GM18858 (cell line): ENCODE measurements around the gene TLR2.

Source experiments
- ATAC-seq: cut with Tn5 transposase; IDR thresholded peaks from one replicate; pipeline ENCODE4 v1.9.1; 2021; ENCODE audit not compliant: unreplicated experiment

The TLR2 gene, protein sequence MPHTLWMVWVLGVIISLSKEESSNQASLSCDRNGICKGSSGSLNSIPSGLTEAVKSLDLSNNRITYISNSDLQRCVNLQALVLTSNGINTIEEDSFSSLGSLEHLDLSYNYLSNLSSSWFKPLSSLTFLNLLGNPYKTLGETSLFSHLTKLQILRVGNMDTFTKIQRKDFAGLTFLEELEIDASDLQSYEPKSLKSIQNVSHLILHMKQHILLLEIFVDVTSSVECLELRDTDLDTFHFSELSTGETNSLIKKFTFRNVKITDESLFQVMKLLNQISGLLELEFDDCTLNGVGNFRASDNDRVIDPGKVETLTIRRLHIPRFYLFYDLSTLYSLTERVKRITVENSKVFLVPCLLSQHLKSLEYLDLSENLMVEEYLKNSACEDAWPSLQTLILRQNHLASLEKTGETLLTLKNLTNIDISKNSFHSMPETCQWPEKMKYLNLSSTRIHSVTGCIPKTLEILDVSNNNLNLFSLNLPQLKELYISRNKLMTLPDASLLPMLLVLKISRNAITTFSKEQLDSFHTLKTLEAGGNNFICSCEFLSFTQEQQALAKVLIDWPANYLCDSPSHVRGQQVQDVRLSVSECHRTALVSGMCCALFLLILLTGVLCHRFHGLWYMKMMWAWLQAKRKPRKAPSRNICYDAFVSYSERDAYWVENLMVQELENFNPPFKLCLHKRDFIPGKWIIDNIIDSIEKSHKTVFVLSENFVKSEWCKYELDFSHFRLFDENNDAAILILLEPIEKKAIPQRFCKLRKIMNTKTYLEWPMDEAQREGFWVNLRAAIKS

DNA sequence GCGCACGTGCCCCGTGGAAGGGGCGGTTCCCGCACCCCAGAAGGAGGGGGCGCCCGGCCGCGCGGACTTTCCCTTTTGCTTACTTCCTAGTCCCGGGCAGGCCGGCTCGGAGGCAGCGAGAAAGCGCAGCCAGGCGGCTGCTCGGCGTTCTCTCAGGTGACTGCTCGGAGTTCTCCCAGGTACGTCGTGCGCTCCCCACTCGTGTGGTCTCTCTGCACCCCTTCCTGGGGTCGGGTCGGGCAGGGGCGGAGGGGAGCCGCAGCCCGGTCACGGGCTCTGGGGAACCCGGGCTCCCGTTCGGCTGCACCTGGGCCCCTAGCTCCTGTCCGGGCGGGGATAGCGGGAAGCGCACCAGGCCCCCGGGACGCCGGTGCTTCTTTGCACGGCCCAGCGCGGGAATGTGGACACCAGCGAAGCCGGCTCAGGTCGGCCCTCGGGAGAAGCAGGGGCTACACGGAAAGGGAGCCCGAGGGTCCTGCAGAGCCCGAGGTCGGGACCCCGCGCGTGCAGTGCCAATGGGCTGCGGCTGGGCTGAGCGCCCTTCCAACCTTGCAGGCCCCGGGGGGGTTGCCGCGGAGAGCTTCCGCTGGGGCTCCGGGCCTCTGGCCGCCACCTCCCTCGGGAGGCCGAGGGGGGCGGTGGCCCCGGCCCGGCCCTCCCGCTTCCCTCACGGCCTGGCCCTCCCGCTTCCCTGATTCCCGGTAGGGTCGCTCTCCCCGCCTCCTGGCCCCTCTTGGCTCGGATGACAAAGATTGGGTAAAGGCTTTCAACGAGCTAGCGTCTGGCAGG lies at the start of gene TLR2:
TLR2 (plus strand) TSS at position 99 of the 789 bp plus-strand sequence. CDS start 18,628 bp downstream, outside the sequence.
- ATAC-seq, result peak; percentile 91

DNA sequence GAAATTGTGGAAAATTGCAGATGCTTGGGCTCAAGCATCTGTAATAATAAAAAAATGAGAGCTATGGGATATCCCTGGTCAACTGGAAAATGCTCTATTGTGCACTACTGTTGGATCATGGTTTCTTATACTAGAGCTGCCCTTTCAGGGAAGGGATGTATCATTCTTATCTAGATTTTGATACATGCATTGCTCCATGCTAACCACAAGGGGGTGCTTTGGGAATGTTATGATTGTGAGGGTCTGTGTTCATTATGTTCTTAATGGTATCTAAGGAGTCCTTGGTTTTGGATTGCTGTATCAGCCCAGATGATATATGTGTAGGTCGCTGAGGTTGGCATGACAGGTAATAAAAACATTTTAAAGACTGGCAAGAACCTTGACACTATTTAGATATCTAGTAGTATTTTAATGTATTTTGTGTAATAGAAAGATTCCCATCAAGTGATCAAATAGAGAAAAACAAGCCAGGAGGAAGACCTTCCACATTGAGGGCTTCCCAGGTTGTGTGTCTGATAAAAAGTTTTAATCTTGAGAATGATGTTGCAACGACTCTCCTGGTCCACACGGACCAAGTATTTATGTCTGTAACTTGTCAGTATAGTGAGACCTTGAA lies 49.2 kb upstream of the TLR2 start:
- no peak for ATAC-seq

- ATAC-seq, result no peak
These were observed 48.2 kb upstream of the TLR2 start for GRCh38 chr4:153635846-153636245.

GRCh38 chr4:153637201-153637600 lies 46.9 kb upstream of the TLR2 start:
- ATAC-seq, result no peak

- no peak for ATAC-seq
These were observed 46.1 kb upstream of the TLR2 start for GRCh38 chr4:153638011-153638410.

DNA sequence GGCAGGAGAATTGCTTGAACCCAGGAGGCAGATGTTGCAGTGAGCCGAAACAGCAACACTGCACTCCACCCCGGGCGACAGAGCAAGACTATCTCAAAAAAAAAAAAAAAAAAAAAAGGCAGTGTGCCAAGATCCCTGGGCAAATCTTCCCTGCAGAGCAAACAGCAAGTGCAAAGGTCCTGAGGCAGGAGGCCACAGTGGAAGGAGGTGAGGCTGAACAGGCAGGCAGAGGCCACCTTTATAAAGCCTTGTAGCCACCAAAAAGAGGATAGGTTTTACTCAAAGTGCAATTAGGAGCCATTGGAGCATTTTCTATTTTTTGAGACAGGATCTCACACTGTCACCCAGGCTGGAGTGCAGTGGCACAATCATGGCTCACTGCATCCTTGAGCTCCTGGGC lies 45.1 kb upstream of the TLR2 start:
- ATAC-seq, result no peak

DNA sequence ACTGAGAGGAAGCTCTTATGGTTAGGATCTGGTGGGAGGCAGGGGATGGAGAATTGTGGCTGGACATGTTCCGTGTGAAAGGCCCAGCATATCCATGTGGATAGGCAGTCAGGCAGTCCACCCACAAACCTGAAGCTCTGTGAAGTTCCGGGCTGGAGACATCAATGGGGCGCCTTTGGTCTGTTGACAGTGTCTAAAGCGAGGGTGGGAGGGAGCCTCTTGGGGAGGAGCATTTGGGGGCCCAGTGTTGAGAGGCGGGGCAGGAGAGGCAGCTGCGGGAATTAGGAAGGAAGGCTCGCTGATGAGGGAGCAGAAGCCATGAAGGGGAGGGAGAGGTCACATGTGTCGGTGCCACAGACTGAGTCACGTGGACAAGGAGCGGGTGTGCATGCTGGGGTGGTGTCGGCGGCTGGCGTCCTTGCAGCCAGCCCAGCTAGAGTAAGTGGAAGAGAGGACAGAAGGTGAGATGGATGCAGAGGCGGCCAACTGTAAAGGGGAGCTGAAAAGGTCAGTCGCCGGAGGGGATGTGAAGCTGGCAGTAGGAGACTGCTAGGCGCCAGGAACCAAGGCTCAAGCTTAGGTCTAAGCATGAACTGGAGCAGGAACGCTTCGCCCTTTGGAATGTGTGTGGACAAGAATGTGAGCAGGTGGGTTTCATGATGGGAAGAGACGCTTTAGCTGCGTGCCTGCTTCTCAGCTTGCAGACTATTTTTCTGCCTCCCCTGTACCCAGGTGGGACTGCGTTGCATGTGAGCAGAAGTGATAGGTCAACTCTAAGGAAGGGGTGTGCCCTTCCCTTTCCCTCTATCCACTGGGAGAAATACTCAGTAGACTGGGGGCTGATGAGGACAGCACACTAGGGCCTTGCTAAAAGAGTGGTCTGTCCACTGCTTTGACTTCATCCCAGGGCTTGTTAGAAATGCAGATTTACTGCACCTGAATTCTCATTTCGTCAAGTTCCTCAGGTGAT lies 44.0 kb upstream of the TLR2 start:
- no peak for ATAC-seq

GRCh38 chr4:153641532-153641931 lies 42.5 kb upstream of the TLR2 start:
- ATAC-seq, result no peak

GRCh38 chr4:153643406-153644383 lies 40.4 kb upstream of the TLR2 start:
- peak; percentile 95 for ATAC-seq

- ATAC-seq, result no peak
These were observed 38.9 kb upstream of the TLR2 start for GRCh38 chr4:153645183-153645582.

DNA sequence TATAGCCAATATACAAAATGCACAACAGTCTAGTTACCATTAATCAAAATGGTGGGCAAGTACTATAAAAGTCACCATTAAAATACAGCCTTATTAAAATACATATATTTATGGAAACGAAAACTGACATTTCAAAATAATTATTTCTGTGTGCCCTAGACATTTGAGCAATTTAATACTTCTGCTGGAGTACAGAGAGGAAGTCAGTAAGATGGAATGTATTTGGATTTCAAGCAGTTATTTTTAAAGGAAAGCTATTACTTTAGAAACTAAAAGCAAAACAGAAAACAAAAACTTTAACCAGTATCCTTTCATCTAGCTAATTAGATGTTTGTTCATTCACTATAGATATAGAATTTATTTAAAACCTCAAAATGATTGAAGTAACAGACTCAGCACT lies 37.8 kb upstream of the TLR2 start:
- no peak for ATAC-seq

- no peak for ATAC-seq
These were observed 37.1 kb upstream of the TLR2 start for GRCh38 chr4:153646978-153647377.

DNA sequence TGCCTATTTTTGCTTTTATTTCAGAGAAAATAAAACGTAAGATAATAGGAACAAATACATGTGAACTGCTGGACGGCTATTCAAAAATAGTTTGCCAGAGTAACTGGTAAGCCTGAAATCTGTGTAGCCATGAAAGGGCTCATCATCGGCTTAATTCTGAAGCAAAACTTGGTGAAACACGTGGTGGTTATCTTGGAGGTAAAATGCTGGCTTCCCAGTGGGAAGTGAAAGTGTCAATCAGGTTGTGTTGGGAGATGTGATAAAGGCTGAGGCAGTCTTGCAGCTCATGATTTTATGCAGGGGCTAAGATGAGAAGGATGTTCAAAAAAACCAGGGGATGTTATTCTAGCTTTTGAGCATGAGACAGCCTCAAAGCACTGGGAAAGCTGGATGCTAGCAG lies 36.1 kb upstream of the TLR2 start:
- ATAC-seq, result no peak

DNA sequence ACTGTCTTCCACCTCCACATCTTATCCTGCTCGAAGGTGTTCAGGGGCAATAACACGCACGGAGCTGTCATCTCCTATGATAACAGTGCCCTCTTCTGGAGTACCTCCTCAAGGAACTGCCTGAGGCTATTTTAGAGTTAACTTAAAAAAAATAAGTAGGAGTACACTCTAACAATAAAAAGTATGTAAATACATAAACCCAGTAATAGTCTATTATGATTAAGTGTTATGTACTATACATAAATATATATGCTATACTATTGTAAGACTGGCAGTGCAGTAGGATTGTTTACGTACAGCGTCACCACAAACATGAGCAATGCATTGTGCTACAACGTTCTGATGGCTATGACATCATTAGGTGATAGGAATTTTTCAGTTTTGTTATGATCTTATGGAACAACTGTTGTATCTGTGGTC lies 34.5 kb upstream of the TLR2 start:
- no peak for ATAC-seq

DNA sequence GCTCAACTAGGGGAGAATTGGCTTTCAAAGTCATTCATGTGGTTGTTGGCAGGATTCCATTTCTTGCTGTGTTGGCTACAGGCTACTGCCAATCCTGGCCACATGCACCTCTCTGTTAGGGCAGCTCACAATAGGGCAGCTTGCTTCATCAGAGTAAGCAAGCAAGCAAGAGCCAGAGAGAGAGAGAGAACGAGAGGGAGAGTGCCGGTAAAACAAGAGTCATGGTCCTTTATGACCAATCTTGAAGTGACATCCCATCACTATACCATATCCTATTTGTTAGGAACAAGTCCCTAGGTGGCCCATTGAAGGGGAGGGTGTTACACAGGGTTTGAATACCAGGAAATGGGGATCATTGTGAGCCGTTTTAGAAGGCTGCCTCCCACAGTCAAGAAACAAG lies 33.0 kb upstream of the TLR2 start:
- no peak for ATAC-seq

GRCh38 chr4:153651587-153651986 lies 32.5 kb upstream of the TLR2 start:
- no peak for ATAC-seq

- no peak for ATAC-seq
These were observed 31.9 kb upstream of the TLR2 start for GRCh38 chr4:153652051-153652784.

DNA sequence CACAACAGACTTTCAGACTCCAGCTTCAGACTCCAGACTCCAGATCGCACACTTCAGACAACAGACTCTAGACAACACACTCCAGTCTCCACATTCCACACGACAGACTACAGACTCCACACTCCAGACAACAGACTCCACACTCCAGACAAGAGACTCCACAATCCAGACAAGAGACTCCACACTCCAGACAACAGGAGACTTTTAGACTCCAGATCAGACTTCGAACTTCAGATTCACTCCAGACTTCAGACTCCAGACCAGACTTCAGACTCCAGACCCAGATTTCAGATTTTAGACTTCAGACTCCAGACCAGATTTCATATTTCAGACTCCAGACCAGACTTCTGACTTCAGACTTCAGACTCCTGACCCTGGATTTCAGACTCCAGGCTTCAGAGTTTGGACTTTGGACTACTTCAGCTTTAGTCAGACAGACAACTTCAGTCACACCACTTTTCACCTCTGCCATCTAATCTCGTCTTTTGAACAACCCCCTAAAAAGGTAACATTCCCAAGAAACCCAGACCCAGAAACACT lies 29.0 kb upstream of the TLR2 start:
- ATAC-seq, result no peak
